ENCODE results near the gene RTCA.

RTCA gene

DNA sequence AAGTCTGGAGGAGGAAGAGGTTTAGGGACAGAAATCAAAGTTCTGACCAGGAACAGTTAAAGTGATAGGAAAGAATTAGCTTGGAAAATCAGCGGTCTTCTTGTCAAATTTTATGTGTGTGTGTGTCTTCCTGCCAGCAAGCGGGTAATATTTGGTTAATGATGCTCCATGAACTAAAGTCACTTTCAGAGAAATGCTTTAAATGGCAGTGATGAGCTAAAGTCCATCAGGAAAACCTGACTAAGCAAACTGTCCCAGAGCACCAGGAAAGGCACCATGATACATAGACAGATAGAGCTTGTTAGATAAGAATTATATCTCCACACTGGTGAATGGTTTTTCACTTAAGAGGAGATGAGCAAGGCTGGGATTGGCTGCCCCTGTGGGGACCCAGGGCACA is 76.3 kb downstream of the RTCA start:
- no peak for DNase-seq (ENCODE audit: extremely low read depth in 1 of 2, low read depth in 1 of 2)
